ENCODE measurements around the gene MAPK6.

MAPK6 gene

GRCh38 chr15:52109559-52110451 lies 90.8 kb downstream of the MAPK6 start:
- peaks cover 25 to 28% of the 10 kb centered on the region in 2 donors for H3K27me3 ChIP-seq (ENCODE audit: control insufficient read depth in 1 of 2, insufficient read depth in 2 of 2, low read length in 2 of 2)
- H3K27ac ChIP-seq (ENCODE audit: low read length) = no peak overlapping the region
- no peaks in the 10 kb centered on the region for H3K36me3 ChIP-seq (ENCODE audit: control insufficient read depth in 2 of 2, insufficient read depth in 2 of 2, low read length in 2 of 2)
- no peak overlapping the region for H3K4me3 ChIP-seq (ENCODE audit: low read length in 2 of 2)
- no peaks in the 10 kb centered on the region for H3K9me3 ChIP-seq (ENCODE audit: control insufficient read depth in 2 of 2, low read length in 2 of 2)
- peaks cover 8% of the 10 kb centered on the region for H3K4me1 ChIP-seq (ENCODE audit: control insufficient read depth, insufficient read depth, low read length)
- H3K9ac ChIP-seq (ENCODE audit: low read length in 2 of 2) = no peak overlapping the region

- Histone ChIP-seq H3K9me3 (ENCODE audit: control insufficient read depth in 2 of 2, low read length in 2 of 2) (no peaks in the 10 kb centered on the region), H3K9ac (ENCODE audit: low read length in 2 of 2) (no peak overlapping the region), H3K4me3 (ENCODE audit: low read length in 2 of 2) (peak overlapping the region; percentile 28 to 71), H3K27ac (ENCODE audit: low read length) (no peak overlapping the region), H3K4me1 (ENCODE audit: control insufficient read depth, insufficient read depth, low read length) (peaks cover 8% of the 10 kb centered on the region), H3K27me3 (ENCODE audit: control insufficient read depth in 1 of 2, insufficient read depth in 2 of 2, low read length in 2 of 2) (peaks cover 25 to 28% of the 10 kb centered on the region in 2 donors), H3K36me3 (ENCODE audit: control insufficient read depth in 2 of 2, insufficient read depth in 2 of 2, low read length in 2 of 2) (no peaks in the 10 kb centered on the region)
Observed at GRCh38 chr15:52111517-52112202, 92.6 kb downstream of the MAPK6 start.

GRCh38 chr15:52112203-52112750 lies 93.3 kb downstream of the MAPK6 start:
- Histone ChIP-seq H3K9me3 (ENCODE audit: control insufficient read depth in 2 of 2, low read length in 2 of 2) (no peaks in the 10 kb centered on the region), H3K9ac (ENCODE audit: low read length in 2 of 2) (no peak overlapping the region), H3K27ac (ENCODE audit: low read length) (no peak overlapping the region), H3K4me3 (ENCODE audit: low read length in 2 of 2) (peak overlapping the region; percentile 28 to 71), H3K4me1 (ENCODE audit: control insufficient read depth, insufficient read depth, low read length) (peaks cover 8% of the 10 kb centered on the region), H3K27me3 (ENCODE audit: control insufficient read depth in 1 of 2, insufficient read depth in 2 of 2, low read length in 2 of 2) (peaks cover 25 to 28% of the 10 kb centered on the region in 2 donors), H3K36me3 (ENCODE audit: control insufficient read depth in 2 of 2, insufficient read depth in 2 of 2, low read length in 2 of 2) (no peaks in the 10 kb centered on the region)

GRCh38 chr15:52113235-52113634 lies 94.2 kb downstream of the MAPK6 start:
- Histone ChIP-seq H3K27ac (ENCODE audit: low read length) (no peak overlapping the region), H3K9me3 (ENCODE audit: control insufficient read depth in 2 of 2, low read length in 2 of 2) (no peaks in the 10 kb centered on the region), H3K4me1 (ENCODE audit: control insufficient read depth, insufficient read depth, low read length) (peaks cover 8% of the 10 kb centered on the region), H3K36me3 (ENCODE audit: control insufficient read depth in 2 of 2, insufficient read depth in 2 of 2, low read length in 2 of 2) (no peaks in the 10 kb centered on the region), H3K9ac (ENCODE audit: low read length in 2 of 2) (no peak overlapping the region), H3K27me3 (ENCODE audit: control insufficient read depth in 1 of 2, insufficient read depth in 2 of 2, low read length in 2 of 2) (peaks cover 25 to 28% of the 10 kb centered on the region in 2 donors), H3K4me3 (ENCODE audit: low read length in 2 of 2) (no peak overlapping the region)

- H3K36me3 ChIP-seq (ENCODE audit: control insufficient read depth in 2 of 2, insufficient read depth in 2 of 2, low read length in 2 of 2) = no peaks in the 10 kb centered on the region
- H3K27me3 ChIP-seq (ENCODE audit: control insufficient read depth in 1 of 2, insufficient read depth in 2 of 2, low read length in 2 of 2) = peaks cover 25 to 28% of the 10 kb centered on the region in 2 donors
- no peak overlapping the region for H3K27ac ChIP-seq (ENCODE audit: low read length)
- no peak overlapping the region for H3K9ac ChIP-seq (ENCODE audit: low read length in 2 of 2)
- no peaks in the 10 kb centered on the region for H3K9me3 ChIP-seq (ENCODE audit: control insufficient read depth in 2 of 2, low read length in 2 of 2)
- H3K4me1 ChIP-seq (ENCODE audit: control insufficient read depth, insufficient read depth, low read length) = peaks cover 8% of the 10 kb centered on the region
- H3K4me3 ChIP-seq (ENCODE audit: low read length in 2 of 2) = no peak overlapping the region
Observed at GRCh38 chr15:52113708-52114107, 94.7 kb downstream of the MAPK6 start.

- H3K9ac ChIP-seq (ENCODE audit: low read length in 2 of 2) = no peak overlapping the region
- no peak overlapping the region for H3K27ac ChIP-seq (ENCODE audit: low read length)
- peaks cover 23 to 28% of the 10 kb centered on the region in 2 donors for H3K27me3 ChIP-seq (ENCODE audit: control insufficient read depth in 1 of 2, insufficient read depth in 2 of 2, low read length in 2 of 2)
- no peak overlapping the region for H3K4me3 ChIP-seq (ENCODE audit: low read length in 2 of 2)
- peaks cover 8% of the 10 kb centered on the region for H3K4me1 ChIP-seq (ENCODE audit: control insufficient read depth, insufficient read depth, low read length)
- H3K36me3 ChIP-seq (ENCODE audit: control insufficient read depth in 2 of 2, insufficient read depth in 2 of 2, low read length in 2 of 2) = no peaks in the 10 kb centered on the region
- no peaks in the 10 kb centered on the region for H3K9me3 ChIP-seq (ENCODE audit: control insufficient read depth in 2 of 2, low read length in 2 of 2)
Observed at GRCh38 chr15:52114261-52115055, 95.4 kb downstream of the MAPK6 start.

- H3K27me3 ChIP-seq (ENCODE audit: control insufficient read depth in 1 of 2, insufficient read depth in 2 of 2, low read length in 2 of 2) = peaks cover 18 to 20% of the 10 kb centered on the region in 2 donors
- no peak overlapping the region for H3K9ac ChIP-seq (ENCODE audit: low read length in 2 of 2)
- H3K36me3 ChIP-seq (ENCODE audit: control insufficient read depth in 2 of 2, insufficient read depth in 2 of 2, low read length in 2 of 2) = no peaks in the 10 kb centered on the region
- no peak overlapping the region for H3K27ac ChIP-seq (ENCODE audit: low read length)
- H3K4me1 ChIP-seq (ENCODE audit: control insufficient read depth, insufficient read depth, low read length) = peaks cover 8% of the 10 kb centered on the region
- no peak overlapping the region for H3K4me3 ChIP-seq (ENCODE audit: low read length in 2 of 2)
- H3K9me3 ChIP-seq (ENCODE audit: control insufficient read depth in 2 of 2, low read length in 2 of 2) = no peaks in the 10 kb centered on the region
Observed at GRCh38 chr15:52115598-52116427, 96.8 kb downstream of the MAPK6 start.
